Endothelial cell of umbilical vein (primary cell): ENCODE measurements around the gene PDE3B. TPM values are rescaled to one million over a fixed set of nuclear protein-coding genes. Genes with fewer than 3 reads are reported as not detected.

Experiments used
- BruUV-seq: library from RNA; stranded (reverse); fragments of 400-500 nt; replicated peaks from 2 replicates; lab custom pipeline; 2021; lab: Mats Ljungman, UMichigan
- CTCF ChIA-PET: fragments of 300-600, 350-600 bp; sonication (Branson Sonifier 250); formaldehyde crosslinking; loops from one replicate; lab custom pipeline; 2021; ENCODE audit warnings: antibody characterized with exemption, inconsistent platforms; lab: Charles Lee
- POLR2A ChIA-PET: fragments of 300-600, 350-600 bp; sonication (Branson Sonifier 250); formaldehyde crosslinking; loops from one replicate; lab custom pipeline; 2021; ENCODE audit warnings: antibody characterized with exemption, inconsistent platforms; lab: Charles Lee
- DNase-seq: peaks from one replicate; pipeline ENCODE4 v3.0.0-alpha.2; 2011; ENCODE audit warnings: low read depth, low spot score
- FAIRE-seq: peaks from 2 replicates; lab custom pipeline; 2011; peaks lifted over from hg19 to GRCh38; lab: Jason Lieb, UNC
- H2AFZ ChIP-seq: 2 replicates; pipeline ENCODE4 v1.6.0; 2012; ENCODE audit warnings: low read depth, low read length, control low read depth, inconsistent platforms
- H3K27ac ChIP-seq: 2 replicates; pipeline ENCODE4 v1.5.1; 2011; ENCODE audit warnings: low read depth, mild to moderate bottlenecking, control low read depth, low read length, moderate library complexity; ENCODE audit not compliant: insufficient read depth
- H3K27me3 ChIP-seq, 2 experiments: 2 replicates each; pipeline versions ENCODE4 v1.6.0 to v1.6.1; 2011; ENCODE audit warnings: low read length in 2 of 2, mixed read lengths in 1 of 2; ENCODE audit not compliant: control insufficient read depth in 2 of 2, insufficient read depth in 2 of 2
- H3K36me3 ChIP-seq, 2 experiments: 2 replicates in 1 of 2; 3 replicates in 1 of 2; pipeline ENCODE4 v1.5.1; 2011; ENCODE audit warnings: low read length in 2 of 2, mild to moderate bottlenecking in 1 of 2, moderate library complexity in 1 of 2; ENCODE audit not compliant: control insufficient read depth in 2 of 2, insufficient read depth in 2 of 2; ENCODE audit errors: extremely low read depth in 1 of 2
- H3K4me1 ChIP-seq: 3 replicates; pipeline ENCODE4 v1.5.1; 2011; ENCODE audit warnings: mild to moderate bottlenecking, low read length; ENCODE audit not compliant: control insufficient read depth, insufficient read depth; ENCODE audit errors: extremely low read depth
- H3K4me2 ChIP-seq: 2 replicates; pipeline ENCODE4 v1.6.1; 2011; ENCODE audit warnings: low read length, control low read depth, mixed read lengths; ENCODE audit not compliant: insufficient read depth
- H3K4me3 ChIP-seq, 3 experiments: fragments of 200-600 bp in 1 of 3; sonication (generic), shearing (Covaris generic) in 1 of 3; replicated peaks in 1 of 3; 2 replicates each; pipeline ENCODE4 v1.5.1; 2011 to 2016; ENCODE audit warnings: control low read depth in 3 of 3, low read length in 3 of 3, mild to moderate bottlenecking in 2 of 3, inconsistent platforms in 1 of 3, low read depth in 1 of 3, moderate library complexity in 1 of 3; ENCODE audit not compliant: insufficient read depth in 1 of 3
- H3K79me2 ChIP-seq: 2 replicates; pipeline ENCODE4 v1.6.0; 2012; ENCODE audit warnings: low read length, inconsistent platforms; ENCODE audit not compliant: control insufficient read depth, insufficient read depth
- H3K9ac ChIP-seq: replicated peaks from 2 replicates; pipeline ENCODE3; 2011; ENCODE audit warnings: low read length, control low read depth; ENCODE audit not compliant: insufficient read depth; ENCODE audit errors: extremely low read depth
- H3K9me1 ChIP-seq: replicated peaks from 3 replicates; pipeline ENCODE4 v1.6.0; 2011; ENCODE audit warnings: mild to moderate bottlenecking, low read length; ENCODE audit not compliant: control insufficient read depth, insufficient read depth; ENCODE audit errors: extremely low read depth
- H3K9me3 ChIP-seq: replicated peaks from 2 replicates; pipeline ENCODE4 v1.5.1; 2012; ENCODE audit warnings: low read length, inconsistent platforms; ENCODE audit not compliant: control insufficient read depth, insufficient read depth
- H4K20me1 ChIP-seq: replicated peaks from 2 replicates; pipeline ENCODE3; 2011; ENCODE audit warnings: mild to moderate bottlenecking, low read length; ENCODE audit not compliant: control insufficient read depth, insufficient read depth; ENCODE audit errors: extremely low read depth
- EZH2 ChIP-seq: IDR thresholded peaks from 2 replicates; pipeline ENCODE4 v1.6.1; 2012; ENCODE audit warnings: borderline replicate concordance, low read depth, mild to moderate bottlenecking, moderate library complexity, low read length, inconsistent platforms; ENCODE audit not compliant: severe bottlenecking
- FOS ChIP-seq: IDR thresholded peaks from 2 replicates; pipeline ENCODE4 v1.6.1; 2011; ENCODE audit warnings: mild to moderate bottlenecking, low read length, moderate library complexity, borderline replicate concordance; ENCODE audit not compliant: insufficient read depth
- GATA2 ChIP-seq: IDR thresholded peaks from 2 replicates; pipeline ENCODE4 v1.7.0; 2011; ENCODE audit warnings: low read depth, mild to moderate bottlenecking, moderate library complexity, mixed read lengths, low read length; ENCODE audit not compliant: insufficient read length, insufficient read depth
- JUN ChIP-seq: IDR thresholded peaks from 2 replicates; pipeline ENCODE4 v1.6.1; 2011; ENCODE audit warnings: borderline replicate concordance, low read depth; ENCODE audit not compliant: insufficient read length, insufficient read depth
- MYC ChIP-seq: IDR thresholded peaks from one replicate; pipeline ENCODE4 v1.6.1; 2011; ENCODE audit warnings: mild to moderate bottlenecking, low read depth, low read length
- POLR2AphosphoS5 ChIP-seq: IDR thresholded peaks from 2 replicates; pipeline ENCODE4 v1.6.1; 2012; ENCODE audit warnings: low read depth, mild to moderate bottlenecking, control low read depth, low read length, moderate library complexity; ENCODE audit not compliant: insufficient read depth
- dilution Hi-C: fragments of 300-500 bp; cut with MboI; formaldehyde crosslinking; loops from one replicate; pipeline ENCODE4 v1.15.0; 2019; ENCODE audit warnings: low sequenced_read_pairs; ENCODE audit not compliant: extremely low pct_ligation_motif_present
- intact Hi-C: fragments of 100-400 bp; cut with micrococcal nuclease; formaldehyde crosslinking; loops from one replicate; pipeline ENCODE4 v1.10.0; 2022
- polyA plus RNA-seq, 4 experiments: library from polyadenylated mRNA; depleted of rRNA in 3 of 4; stranded (reverse) in 3 of 4; unstranded in 1 of 4; fragments of >200 nt; gene quantifications; 2 replicates each; pipeline versions ENCODE4 v1.2.1 to v1.2.3, GENCODE V29; 2011 to 2012; ENCODE audit warnings: missing spikeins in 1 of 4
- total RNA-seq: library from RNA; stranded (reverse); gene quantifications from 2 replicates; pipeline ENCODE4 v1.2.3, GENCODE V29; 2021
- TF ChIP-seq, protein P1 (sequence below), 2 donors: IDR thresholded peaks; 1 replicate in 1 of 2; 2 replicates in 1 of 2; pipeline ENCODE4 v1.5.1; 2011; ENCODE audit warnings: low read length in 2 of 2, mild to moderate bottlenecking in 2 of 2, moderate library complexity in 2 of 2, control low read depth in 1 of 2, inconsistent platforms in 1 of 2, low read depth in 1 of 2; ENCODE audit not compliant: insufficient read depth in 1 of 2; ENCODE audit errors: extremely low read depth in 1 of 2
- TF ChIP-seq, protein P2 (sequence below): IDR thresholded peaks from 2 replicates; pipeline ENCODE4 v1.6.1; 2011; ENCODE audit not compliant: insufficient read depth, insufficient read length

PDE3B gene
- total and polyA plus RNA-seq, 2 donors (not counting 3 experiments of a cell fraction or from before 2014, with no cell fraction given) = 0.26 to 1.9 TPM

DNA sequence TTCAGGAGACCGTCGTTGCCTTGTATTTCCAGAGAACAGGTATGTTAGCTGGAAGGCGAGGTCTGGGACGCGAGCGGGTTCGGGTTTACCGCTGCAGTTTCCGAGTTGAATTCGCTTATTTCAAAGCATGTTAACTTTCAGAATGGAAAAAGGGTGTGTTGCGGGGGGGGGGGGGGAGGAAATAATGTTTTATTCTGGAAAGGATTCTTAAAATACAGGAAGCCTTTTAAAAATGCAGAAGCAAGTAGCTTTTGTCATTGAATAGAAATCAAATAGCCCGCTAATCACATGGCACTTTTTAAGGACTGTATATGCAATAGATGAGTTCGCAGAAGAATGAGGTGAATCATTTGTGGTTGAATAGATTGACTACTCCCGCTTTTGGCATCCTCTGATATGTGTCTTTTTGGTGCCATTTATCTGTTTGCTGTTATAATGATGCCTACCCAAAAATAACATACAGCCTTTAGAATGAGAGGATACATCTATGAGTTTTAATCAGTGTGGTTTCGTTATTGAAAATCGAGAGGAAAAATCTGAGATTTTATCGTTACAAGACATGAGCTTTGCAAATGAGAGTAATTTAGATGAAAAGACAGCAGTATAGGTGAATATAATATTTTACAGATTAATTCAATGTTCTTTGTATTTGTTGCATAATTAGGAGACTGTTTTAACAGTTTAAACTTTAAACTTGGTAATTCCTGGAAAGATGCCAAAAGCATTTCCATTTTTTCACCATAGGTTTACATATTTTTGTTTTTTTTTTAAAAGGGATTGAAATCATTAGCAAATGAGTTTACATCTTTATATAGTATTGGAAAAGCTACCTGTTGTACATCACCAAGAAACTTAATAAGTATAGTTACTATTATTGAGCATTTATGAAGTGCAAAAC lies 1.7 kb downstream of the PDE3B start:
- dilution Hi-C loops (no loop called here), intact Hi-C loops (no loop called here)
- no peaks in the 10 kb centered on the region for H3K9me3 ChIP-seq
- peaks cover 18% of the 10 kb centered on the region for H3K4me1 ChIP-seq
- POLR2A ChIA-PET = no interaction called here
- H4K20me1 ChIP-seq = no peaks in the 10 kb centered on the region
- FAIRE-seq (peak; percentile 74), DNase-seq (peak; percentile 28)
- peak overlapping the region; percentile 13 for H3K9ac ChIP-seq
- CTCF ChIA-PET = interaction anchor here (0.6 to 2.1 kb wide), 10 partner anchors 11 to 262 kb away, joined by 3 to 17 read pairs (median 4); partner anchors contain the start of gene PSMA1
- BruUV-seq = no TSS peak
- peak overlapping the region; percentile 51 to 65 (median 64) for H3K4me3 ChIP-seq
- no peaks in the 10 kb centered on the region for H3K79me2 ChIP-seq
- peak overlapping the region; percentile 99 for H2AFZ ChIP-seq
- no peaks in the 10 kb centered on the region for H3K36me3 ChIP-seq
- no peaks in the 10 kb centered on the region for H3K9me1 ChIP-seq
- peaks cover 10 to 15% of the 10 kb centered on the region in 2 experiments for H3K27me3 ChIP-seq
- H3K27ac ChIP-seq = no peak overlapping the region
- TF ChIP-seq, protein P1, sequence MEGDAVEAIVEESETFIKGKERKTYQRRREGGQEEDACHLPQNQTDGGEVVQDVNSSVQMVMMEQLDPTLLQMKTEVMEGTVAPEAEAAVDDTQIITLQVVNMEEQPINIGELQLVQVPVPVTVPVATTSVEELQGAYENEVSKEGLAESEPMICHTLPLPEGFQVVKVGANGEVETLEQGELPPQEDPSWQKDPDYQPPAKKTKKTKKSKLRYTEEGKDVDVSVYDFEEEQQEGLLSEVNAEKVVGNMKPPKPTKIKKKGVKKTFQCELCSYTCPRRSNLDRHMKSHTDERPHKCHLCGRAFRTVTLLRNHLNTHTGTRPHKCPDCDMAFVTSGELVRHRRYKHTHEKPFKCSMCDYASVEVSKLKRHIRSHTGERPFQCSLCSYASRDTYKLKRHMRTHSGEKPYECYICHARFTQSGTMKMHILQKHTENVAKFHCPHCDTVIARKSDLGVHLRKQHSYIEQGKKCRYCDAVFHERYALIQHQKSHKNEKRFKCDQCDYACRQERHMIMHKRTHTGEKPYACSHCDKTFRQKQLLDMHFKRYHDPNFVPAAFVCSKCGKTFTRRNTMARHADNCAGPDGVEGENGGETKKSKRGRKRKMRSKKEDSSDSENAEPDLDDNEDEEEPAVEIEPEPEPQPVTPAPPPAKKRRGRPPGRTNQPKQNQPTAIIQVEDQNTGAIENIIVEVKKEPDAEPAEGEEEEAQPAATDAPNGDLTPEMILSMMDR (IDR thresholded peaks at IDR 0.05; ENCODE audit: extremely low read depth in 1 of 2, insufficient read depth in 1 of 2, low read depth in 1 of 2, low read length in 2 of 2) = no peak
- no peak for TF ChIP-seq POLR2AphosphoS5
- TF ChIP-seq FOS = no peak
- TF ChIP-seq, protein P2, sequence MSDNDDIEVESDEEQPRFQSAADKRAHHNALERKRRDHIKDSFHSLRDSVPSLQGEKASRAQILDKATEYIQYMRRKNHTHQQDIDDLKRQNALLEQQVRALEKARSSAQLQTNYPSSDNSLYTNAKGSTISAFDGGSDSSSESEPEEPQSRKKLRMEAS = no peak
- no peak for TF ChIP-seq JUN
- TF ChIP-seq EZH2 = no peak
- no peak for TF ChIP-seq GATA2
- no peak for TF ChIP-seq MYC
- H3K4me2 ChIP-seq = peak overlapping the region; percentile 97
